HG03097 (cell line): Measurements from ENCODE around the gene IRAK1.

Experiments
- ATAC-seq: cut with Tn5 transposase; IDR thresholded peaks from one replicate; pipeline ENCODE4 v1.9.1; 2021; ENCODE audit not compliant: unreplicated experiment, low FRiP score

The IRAK1 gene

GRCh38 chrX:153973127-153974002 is 46.3 kb downstream of the IRAK1 start:
- no peak for ATAC-seq

- ATAC-seq, result peak; percentile 54
These were observed 47.2 kb downstream of the IRAK1 start, which contains the start of gene TMEM187 for GRCh38 chrX:153972368-153973126. TMEM187 (plus strand) TSS chrX:153972754; CDS start chrX:153982063, 9,309 bp downstream.

GRCh38 chrX:153971450-153972367 is 48.0 kb downstream of the IRAK1 start, which contains the start of gene HCFC1:
HCFC1 (minus strand) TSS chrX:153971818; CDS start chrX:153970840, 978 bp downstream.
- ATAC-seq, result peak; percentile 35

GRCh38 chrX:153971124-153971449 is 48.6 kb downstream of the IRAK1 start:
- peak; percentile 36 for ATAC-seq

GRCh38 chrX:153970357-153971123 is 49.2 kb downstream of the IRAK1 start:
- peak; percentile 7 for ATAC-seq

GRCh38 chrX:153969904-153970356 is 49.8 kb downstream of the IRAK1 start:
- ATAC-seq, result no peak

- ATAC-seq, result no peak
These were observed 50.4 kb downstream of the IRAK1 start for GRCh38 chrX:153969125-153969903.

GRCh38 chrX:153968754-153969124 is 51.0 kb downstream of the IRAK1 start:
- no peak for ATAC-seq

- no peak for ATAC-seq
These were observed 51.4 kb downstream of the IRAK1 start for GRCh38 chrX:153968255-153968654.

- ATAC-seq, result no peak
These were observed 52.0 kb downstream of the IRAK1 start for GRCh38 chrX:153967536-153968224.

GRCh38 chrX:153966841-153967535 is 52.7 kb downstream of the IRAK1 start:
- no peak for ATAC-seq

- no peak for ATAC-seq
These were observed 53.4 kb downstream of the IRAK1 start for GRCh38 chrX:153966283-153966688.

- no peak for ATAC-seq
These were observed 54.3 kb downstream of the IRAK1 start for GRCh38 chrX:153965406-153965805.

GRCh38 chrX:153964105-153964504 is 55.6 kb downstream of the IRAK1 start:
- ATAC-seq, result no peak

GRCh38 chrX:153963546-153963945 is 56.2 kb downstream of the IRAK1 start:
- ATAC-seq, result no peak

- ATAC-seq, result no peak
These were observed 58.4 kb downstream of the IRAK1 start for GRCh38 chrX:153961292-153961691.

- ATAC-seq, result no peak
These were observed 58.9 kb downstream of the IRAK1 start for GRCh38 chrX:153960786-153961185.
